GM06990 (cell line): ENCODE data around the gene PRDM11.
"Not testable (repeated sequence)": the region's sequence is repeated elsewhere in the genome, so short reads cannot be mapped to it uniquely, and the experiment has no call there.

ENCODE experiments used
- DNase-seq: peaks from one replicate; pipeline ENCODE4 v3.0.0-alpha.2; 2011; ENCODE audit not compliant: insufficient read length; ENCODE audit errors: extremely low read depth
- H3K27me3 ChIP-seq: replicated peaks from 2 replicates; pipeline ENCODE4 v1.6.0; 2011; ENCODE audit warnings: low read length; ENCODE audit not compliant: control insufficient read depth, insufficient read depth
- H3K36me3 ChIP-seq: 2 replicates; pipeline ENCODE4 v1.5.1; 2011; ENCODE audit warnings: low read length; ENCODE audit not compliant: control insufficient read depth, insufficient read depth
- H3K4me3 ChIP-seq: replicated peaks from 2 replicates; pipeline ENCODE4 v1.5.1; 2011; ENCODE audit warnings: low read depth, mild to moderate bottlenecking, control low read depth, low read length
- CTCF ChIP-seq: IDR thresholded peaks from 2 replicates; pipeline ENCODE4 v1.5.1; 2011; ENCODE audit warnings: low read length, control low read depth, mild to moderate bottlenecking, inconsistent platforms; ENCODE audit not compliant: insufficient read depth, poor library complexity, severe bottlenecking

Gene PRDM11

GRCh38 chr11:45113807-45114206, 32.6 kb upstream of the PRDM11 start:
- no peak for DNase-seq
- Histone ChIP-seq H3K4me3 (no peak overlapping the region), H3K27me3 (no peaks in the 10 kb centered on the region), H3K36me3 (no peaks in the 10 kb centered on the region)
- TF ChIP-seq CTCF: no peak

DNA sequence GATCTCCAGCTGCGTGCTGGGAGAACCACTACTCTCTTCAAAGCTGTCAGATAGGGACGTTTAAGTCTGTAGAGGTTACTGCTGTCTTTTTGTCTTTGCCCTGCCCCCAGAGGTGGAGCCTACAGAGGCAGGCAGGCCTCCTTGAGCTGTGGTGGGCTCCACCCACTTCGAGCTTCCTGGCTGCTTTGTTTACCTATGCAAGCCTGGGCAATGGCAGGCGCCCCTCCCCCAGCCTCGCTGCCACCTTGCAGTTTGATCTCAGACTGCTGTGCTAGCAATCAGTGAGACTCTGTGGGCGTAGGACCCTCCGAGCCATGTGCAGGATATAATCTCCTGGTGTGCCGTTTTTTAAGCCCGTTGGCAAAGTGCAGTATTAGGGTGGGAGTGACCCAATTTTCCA, 18.6 kb upstream of the PRDM11 start:
- not testable (repeated sequence) for H3K27me3 ChIP-seq, H3K36me3 ChIP-seq, H3K4me3 ChIP-seq, DNase-seq

DNA sequence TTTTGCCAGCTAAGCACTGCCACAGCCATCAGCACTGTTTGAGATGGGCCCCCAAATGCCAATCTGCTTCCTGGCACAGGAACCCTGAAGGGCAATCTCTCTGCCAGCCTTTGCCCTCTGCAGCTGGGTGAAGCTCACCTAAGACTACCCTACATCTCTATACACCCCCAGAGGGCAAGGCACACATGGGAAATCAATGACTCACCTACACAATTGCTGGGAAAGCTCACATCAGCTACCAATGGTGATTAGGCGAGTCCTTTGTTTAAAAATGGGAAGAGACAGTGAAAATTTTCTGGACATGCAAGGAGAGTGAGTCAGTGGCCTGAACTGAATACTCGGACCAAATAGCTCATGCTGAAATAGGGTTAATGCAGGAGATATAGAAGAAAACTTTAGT, 12.6 kb upstream of the PRDM11 start:
- no peaks in the 10 kb centered on the region; the same call in 1 of the 2 replicates for H3K27me3 ChIP-seq
- H3K36me3 ChIP-seq: no peaks in the 10 kb centered on the region
- H3K4me3 ChIP-seq: no peak overlapping the region
- no peak for DNase-seq
- TF ChIP-seq CTCF: no peak

DNA sequence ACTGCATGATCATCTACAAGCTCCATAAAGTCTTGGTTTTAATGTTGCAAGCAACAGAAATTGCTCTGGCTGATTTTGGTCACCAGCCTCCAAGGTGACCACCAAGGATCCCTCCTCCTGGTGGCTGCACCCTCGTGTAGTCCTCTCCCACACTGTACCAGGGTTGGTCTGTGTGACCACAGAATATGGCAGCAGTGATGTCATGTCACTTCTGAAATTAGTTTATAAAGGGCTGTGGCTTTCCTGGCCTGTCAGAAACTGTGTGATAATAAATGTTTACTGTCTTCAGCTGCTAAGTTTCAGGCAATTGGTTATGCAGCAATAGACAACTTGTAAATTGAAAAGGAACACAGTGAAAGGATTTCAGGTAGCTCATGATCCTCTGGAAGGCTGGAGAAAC, 5.3 kb upstream of the PRDM11 start:
- no peak for DNase-seq
- TF ChIP-seq CTCF: no peak

GRCh38 chr11:45141631-45142030, 4.8 kb upstream of the PRDM11 start:
- H3K4me3 ChIP-seq: no peak overlapping the region
- H3K36me3 ChIP-seq: no peaks in the 10 kb centered on the region
- no peak for DNase-seq
- H3K27me3 ChIP-seq: peaks cover 3% of the 10 kb centered on the region
- no peak for TF ChIP-seq CTCF

More for the DNA sequence above, 5.3 kb upstream of the PRDM11 start:
- Histone ChIP-seq H3K27me3 (peaks cover 3% of the 10 kb centered on the region), H3K4me3 (no peak overlapping the region), H3K36me3 (no peaks in the 10 kb centered on the region)

- Histone ChIP-seq H3K27me3 (peaks cover 3% of the 10 kb centered on the region), H3K36me3 (no peaks in the 10 kb centered on the region), H3K4me3 (no peak overlapping the region)
- TF ChIP-seq CTCF: no peak
- DNase-seq: no peak
Measured at GRCh38 chr11:45142241-45143055, 4.0 kb upstream of the PRDM11 start.
